ENCODE measurements around the gene CARD11.

CARD11 gene

GRCh38 chr7:2927592-2927991 is 116.1 kb downstream of the CARD11 start:
- Histone ChIP-seq H3K27ac (no peak overlapping the region), H3K27me3 (ENCODE audit: insufficient read depth, low read depth, severe bottlenecking) (no peaks in the 10 kb centered on the region), H3K4me3 (ENCODE audit: low read depth, low read length) (no peak overlapping the region), H3K36me3 (no peaks in the 10 kb centered on the region), H3K9me3 (ENCODE audit: severe bottlenecking) (no peaks in the 10 kb centered on the region)
- TF ChIP-seq CTCF (IDR thresholded peaks at IDR 0.05; ENCODE audit: low read depth, low read length), result no peak
- no peak for DNase-seq

DNA sequence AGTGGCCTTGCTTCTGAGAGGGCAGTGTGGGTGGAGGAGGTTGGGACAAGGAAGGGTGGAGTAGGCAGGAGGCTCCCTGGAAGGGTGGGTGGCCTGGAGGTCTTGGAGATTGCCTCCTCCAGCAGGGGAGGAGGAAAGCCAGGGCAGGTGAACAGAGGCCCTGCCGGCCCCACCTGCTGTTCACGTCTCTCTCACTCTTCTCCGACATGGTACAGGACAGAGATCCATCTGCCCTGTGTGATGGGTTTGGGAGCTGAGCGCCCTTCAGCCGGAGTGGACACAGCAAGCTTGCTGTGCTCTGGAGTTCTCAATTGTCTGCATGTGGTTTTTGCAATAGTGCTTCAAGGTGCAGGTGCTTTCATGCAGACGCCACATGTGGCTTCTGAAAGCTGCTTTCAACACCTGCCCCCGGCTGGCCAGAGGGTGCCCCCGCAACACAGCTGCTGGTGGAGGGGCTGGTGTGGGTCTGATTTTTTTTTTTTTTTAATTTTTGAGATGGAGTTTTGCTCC is 116.7 kb downstream of the CARD11 start:
- H3K27ac ChIP-seq, result no peak overlapping the region
- no peaks in the 10 kb centered on the region for H3K36me3 ChIP-seq
- no peak for TF ChIP-seq CTCF (IDR thresholded peaks at IDR 0.05; ENCODE audit: low read depth, low read length)
- no peaks in the 10 kb centered on the region for H3K27me3 ChIP-seq (ENCODE audit: insufficient read depth, low read depth, severe bottlenecking)
- H3K4me3 ChIP-seq (ENCODE audit: low read depth, low read length), result no peak overlapping the region
- no peaks in the 10 kb centered on the region for H3K9me3 ChIP-seq (ENCODE audit: severe bottlenecking)
- no peak for DNase-seq

DNA sequence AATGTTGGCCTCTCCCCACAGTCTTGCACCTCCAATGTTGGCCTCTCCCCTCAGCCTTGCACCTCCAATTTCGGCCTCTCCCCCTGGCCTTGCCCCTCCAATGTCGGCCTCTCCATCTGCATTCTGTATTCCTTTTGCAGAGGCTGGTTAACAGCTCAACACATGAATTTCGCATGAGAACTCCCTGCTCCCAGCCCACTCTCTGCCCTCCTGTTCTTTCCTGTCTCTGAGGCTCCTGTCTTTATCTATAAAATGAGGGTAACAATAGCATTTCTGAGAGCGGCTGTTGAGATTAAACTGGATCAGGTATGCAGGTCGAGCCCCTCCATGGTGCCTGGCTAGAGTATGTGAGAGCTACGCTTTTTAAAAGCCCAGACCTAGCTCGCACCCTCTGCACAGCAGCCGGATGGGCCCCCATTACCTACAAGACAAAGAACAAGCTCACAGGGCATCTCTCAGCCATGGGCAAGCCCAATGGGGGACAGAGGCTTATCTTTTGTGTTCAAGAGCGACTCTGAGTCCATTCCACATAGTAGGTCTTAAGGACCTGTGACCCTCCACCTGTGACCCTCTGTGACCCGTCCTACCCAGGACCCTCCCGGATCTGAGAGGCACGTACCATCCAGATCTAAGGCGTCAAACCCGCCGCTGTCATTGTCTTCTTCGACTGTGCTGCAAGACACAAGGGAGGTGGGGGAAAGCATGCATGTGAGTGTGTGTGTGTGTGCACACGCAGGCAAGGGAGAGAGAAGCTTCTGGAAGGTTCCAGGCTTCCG is 117.4 kb downstream of the CARD11 start:
- DNase-seq, result no peak
- no peak for TF ChIP-seq CTCF (IDR thresholded peaks at IDR 0.05; ENCODE audit: low read depth, low read length)
- Histone ChIP-seq H3K4me3 (ENCODE audit: low read depth, low read length) (no peak overlapping the region), H3K27me3 (ENCODE audit: insufficient read depth, low read depth, severe bottlenecking) (no peaks in the 10 kb centered on the region), H3K9me3 (ENCODE audit: severe bottlenecking) (no peaks in the 10 kb centered on the region), H3K36me3 (no peaks in the 10 kb centered on the region), H3K27ac (no peak overlapping the region)

- no peak overlapping the region for H3K27ac ChIP-seq
- no peaks in the 10 kb centered on the region for H3K9me3 ChIP-seq (ENCODE audit: severe bottlenecking)
- H3K27me3 ChIP-seq (ENCODE audit: insufficient read depth, low read depth, severe bottlenecking), result no peaks in the 10 kb centered on the region
- no peak for DNase-seq
- H3K4me3 ChIP-seq (ENCODE audit: low read depth, low read length), result no peak overlapping the region
- H3K36me3 ChIP-seq, result no peaks in the 10 kb centered on the region
- no peak for TF ChIP-seq CTCF (IDR thresholded peaks at IDR 0.05; ENCODE audit: low read depth, low read length)
Measured at GRCh38 chr7:2924866-2925840, 118.5 kb downstream of the CARD11 start.

DNA sequence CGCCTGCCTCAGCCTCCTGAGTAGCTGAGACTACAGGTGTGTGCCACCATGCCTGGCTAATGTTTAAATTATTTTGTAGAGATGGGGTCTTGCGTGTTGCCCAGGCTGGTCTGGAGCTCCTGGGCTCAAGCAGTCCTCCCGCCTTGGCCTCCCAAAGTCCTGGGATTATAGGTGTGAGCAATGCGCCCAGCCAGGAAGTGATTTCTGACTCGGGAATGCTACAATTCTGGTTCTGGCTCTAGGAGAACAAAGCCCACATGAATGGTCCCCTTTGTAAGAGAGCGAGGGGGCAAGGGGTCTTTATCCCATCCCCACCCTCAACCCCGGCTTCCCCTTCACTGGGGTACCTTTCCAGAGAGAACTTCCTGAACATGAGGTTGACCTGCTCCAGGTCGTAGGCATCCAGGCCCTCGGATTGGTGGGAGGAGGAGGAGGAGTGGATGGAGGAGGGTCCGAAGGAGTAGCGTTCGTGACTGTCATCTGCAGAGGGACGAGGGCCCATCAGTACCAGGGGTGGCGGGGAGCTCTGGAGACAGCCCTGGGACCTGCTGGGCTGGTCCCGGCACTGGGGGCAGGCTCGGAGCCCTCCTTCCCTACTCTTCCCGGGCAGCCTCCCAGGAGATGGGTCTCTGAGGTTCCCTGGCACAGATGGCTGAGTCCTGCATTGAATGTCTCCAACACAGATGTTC is 119.6 kb downstream of the CARD11 start:
- H3K36me3 ChIP-seq, result no peaks in the 10 kb centered on the region
- H3K9me3 ChIP-seq (ENCODE audit: severe bottlenecking), result no peaks in the 10 kb centered on the region
- no peak for DNase-seq
- H3K27ac ChIP-seq, result no peak overlapping the region
- no peaks in the 10 kb centered on the region for H3K27me3 ChIP-seq (ENCODE audit: insufficient read depth, low read depth, severe bottlenecking)
- H3K4me3 ChIP-seq (ENCODE audit: low read depth, low read length), result no peak overlapping the region
- no peak for TF ChIP-seq CTCF (IDR thresholded peaks at IDR 0.05; ENCODE audit: low read depth, low read length)

All from WERI-Rb-1 (cell line).